Globus pallidus (tissue), 1 donor: ENCODE measurements around the gene C19orf53.
"Not testable (repeated sequence)": the region's sequence is repeated elsewhere in the genome, so short reads cannot be mapped to it uniquely, and the experiment has no call there.

Source experiments
- DNase-seq: peaks from one replicate; pipeline ENCODE4 v3.0.0-alpha.2; 2015; ENCODE audit warnings: low spot score

Gene C19orf53

GRCh38 chr19:13764101-13764807 lies 10.0 kb upstream of the C19orf53 start, which contains the start of gene MRI1:
MRI1 (plus strand) TSS chr19:13764522; CDS start chr19:13764589, 67 bp downstream.
- peak; percentile 66 for DNase-seq

GRCh38 chr19:13764821-13765394 lies 9.3 kb upstream of the C19orf53 start:
- no peak for DNase-seq

- no peak for DNase-seq
These were observed 8.7 kb upstream of the C19orf53 start for GRCh38 chr19:13765395-13766094.

- DNase-seq = no peak
These were observed 8.2 kb upstream of the C19orf53 start for GRCh38 chr19:13766095-13766481.

- DNase-seq = no peak
These were observed 5.7 kb upstream of the C19orf53 start for GRCh38 chr19:13768510-13768909.

GRCh38 chr19:13770013-13770635 lies 4.1 kb upstream of the C19orf53 start:
- DNase-seq = no peak

- DNase-seq = no peak
These were observed 4.1 kb downstream of the C19orf53 start for GRCh38 chr19:13778398-13778797.

GRCh38 chr19:13778847-13779246 lies 4.6 kb downstream of the C19orf53 start:
- no peak for DNase-seq

- DNase-seq = not testable (repeated sequence)
These were observed 5.5 kb downstream of the C19orf53 start for GRCh38 chr19:13779794-13780193.

- peak; percentile 34 for DNase-seq
These were observed 7.3 kb downstream of the C19orf53 start for GRCh38 chr19:13781547-13781946.

- no peak for DNase-seq
These were observed 8.3 kb downstream of the C19orf53 start for GRCh38 chr19:13782537-13782936.

- no peak for DNase-seq
These were observed 9.6 kb downstream of the C19orf53 start for GRCh38 chr19:13783565-13784500.

GRCh38 chr19:13784731-13785452 lies 10.6 kb downstream of the C19orf53 start:
- DNase-seq = peak; percentile 61

GRCh38 chr19:13788991-13789390 lies 14.7 kb downstream of the C19orf53 start:
- DNase-seq = no peak

- DNase-seq = no peak
These were observed 16.1 kb downstream of the C19orf53 start for GRCh38 chr19:13790354-13790753.

- DNase-seq = not testable (repeated sequence)
These were observed 19.1 kb downstream of the C19orf53 start for GRCh38 chr19:13793317-13793716.

- DNase-seq = no peak
These were observed 20.1 kb downstream of the C19orf53 start for GRCh38 chr19:13794398-13794756.

GRCh38 chr19:13794757-13795589 lies 20.7 kb downstream of the C19orf53 start, which contains the start of gene ZSWIM4:
ZSWIM4 (plus strand) TSS chr19:13795443; CDS start chr19:13795649, 206 bp downstream.
- peak; percentile 99 for DNase-seq

GRCh38 chr19:13795595-13796300 lies 21.5 kb downstream of the C19orf53 start:
- DNase-seq = no peak
